OCI-LY7 (cell line): ENCODE measurements around the gene RASSF10. TPM values are rescaled to one million over a fixed set of nuclear protein-coding genes. Genes with fewer than 3 reads are reported as not detected.

Source experiments
- BruUV-seq: library from RNA; stranded (reverse); fragments of 400-500 nt; replicated peaks from 2 replicates; lab custom pipeline; 2021; lab: Mats Ljungman, UMichigan
- CTCF ChIA-PET: fragments of 300-600 bp; sonication (Branson Sonifier 250); formaldehyde crosslinking; loops from one replicate; lab custom pipeline; 2022; ENCODE audit warnings: antibody characterized with exemption; ENCODE audit not compliant: unreplicated experiment; lab: Charles Lee
- POLR2A ChIA-PET: fragments of 300-600 bp; sonication (Branson Sonifier 250); formaldehyde crosslinking; loops from one replicate; lab custom pipeline; 2022; ENCODE audit warnings: antibody characterized with exemption; lab: Charles Lee
- DNase-seq: peaks from one replicate; pipeline ENCODE4 v3.0.0-alpha.2; 2015; ENCODE audit warnings: low spot score
- H2AFZ ChIP-seq: fragments of 200-600 bp; sonication (generic), shearing (Covaris generic); 2 replicates; pipeline ENCODE4 v1.6.1; 2014; ENCODE audit warnings: mild to moderate bottlenecking, antibody characterized with exemption, low read length, moderate library complexity
- H3K27ac ChIP-seq: fragments of 200-600 bp; sonication (generic); 2 replicates; pipeline ENCODE4 v1.5.1; 2014; ENCODE audit warnings: mixed run types, low read depth, mild to moderate bottlenecking, moderate library complexity, low read length, inconsistent platforms; ENCODE audit not compliant: poor library complexity, severe bottlenecking
- H3K36me3 ChIP-seq: fragments of 200-600 bp; sonication (generic); 2 replicates; pipeline ENCODE4 v1.6.1; 2014; ENCODE audit warnings: mild to moderate bottlenecking, antibody characterized with exemption, low read length, moderate library complexity, mixed read lengths; ENCODE audit not compliant: insufficient read depth
- H3K4me1 ChIP-seq: fragments of 200-600 bp; sonication (generic); 2 replicates; pipeline ENCODE4 v1.5.1; 2014; ENCODE audit warnings: mild to moderate bottlenecking, low read length; ENCODE audit not compliant: insufficient read depth, poor library complexity, severe bottlenecking
- H3K4me2 ChIP-seq: fragments of 200-600 bp; sonication (generic); 2 replicates; pipeline ENCODE4 v1.6.1; 2014; ENCODE audit warnings: mild to moderate bottlenecking, low read length
- H3K4me3 ChIP-seq: fragments of 200-600 bp; sonication (generic); 2 replicates; pipeline ENCODE4 v1.5.1; 2014; ENCODE audit warnings: mild to moderate bottlenecking, low read depth, low read length; ENCODE audit not compliant: poor library complexity, severe bottlenecking
- H3K79me2 ChIP-seq: fragments of 200-600 bp; sonication (generic); 2 replicates; pipeline ENCODE4 v1.6.1; 2016; ENCODE audit warnings: low read depth, mild to moderate bottlenecking, low read length, moderate library complexity, mixed read lengths; ENCODE audit not compliant: insufficient read depth
- H3K9me2 ChIP-seq: fragments of 200-600 bp; sonication (generic); 2 replicates; pipeline ENCODE4 v1.6.1; 2016; ENCODE audit warnings: mild to moderate bottlenecking, low read length, mixed read lengths; ENCODE audit not compliant: insufficient read depth
- H3K9me3 ChIP-seq: fragments of 200-600 bp; sonication (generic); 2 replicates; pipeline ENCODE4 v1.6.1; 2014; ENCODE audit warnings: mild to moderate bottlenecking, mixed run types, low read length, mixed read lengths
- H4K20me1 ChIP-seq: fragments of 200-600 bp; sonication (generic); 2 replicates; pipeline ENCODE4 v1.6.1; 2014; ENCODE audit warnings: mild to moderate bottlenecking, antibody characterized with exemption, low read length, moderate library complexity, mixed read lengths; ENCODE audit not compliant: insufficient read depth
- CTCF ChIP-seq: fragments of 200-600 bp; sonication (generic); conservative IDR thresholded peaks from 2 replicates; pipeline ENCODE4 v1.5.1; 2014; ENCODE audit warnings: mild to moderate bottlenecking, antibody characterized with exemption, low read length, moderate library complexity, mixed read lengths
- EZH2phosphoT487 ChIP-seq: fragments of 200-600 bp; sonication (generic); IDR thresholded peaks from 2 replicates; pipeline ENCODE4 v1.6.1; 2018; ENCODE audit warnings: low read depth, borderline replicate concordance, mild to moderate bottlenecking, mixed run types, antibody characterized with exemption, low read length, moderate library complexity, mixed read lengths
- intact Hi-C: fragments of 100-400 bp; cut with micrococcal nuclease; formaldehyde crosslinking; loops from one replicate; pipeline ENCODE4 v1.10.0; 2022; ENCODE audit not compliant: unreplicated experiment
- total RNA-seq, 2 experiments: library from RNA; depleted of rRNA in 1 of 2; stranded (reverse); fragments of >200 nt in 1 of 2; shearing (Covaris generic) in 1 of 2; gene quantifications; 2 replicates each; pipeline ENCODE4 v1.2.3, GENCODE V29; 2014 to 2022

The RASSF10 gene
- total RNA-seq, 2 experiments from 2014 or later, result not detected

- ChIA-PET CTCF (interaction anchor here (0.5 to 0.8 kb wide), 2 partner anchors 288 to 356 kb away, joined by 3 to 4 read pairs; no protein-coding TSS in a partner anchor), POLR2A (no interaction called here)
- Histone ChIP-seq H2AFZ (no peak overlapping the region; the same call in 1 of the 2 replicates), H4K20me1 (no peaks in the 10 kb centered on the region), H3K9me3 (no peaks in the 10 kb centered on the region), H3K36me3 (no peaks in the 10 kb centered on the region), H3K27ac (no peak overlapping the region), H3K4me3 (no peak overlapping the region), H3K4me2 (no peak overlapping the region), H3K79me2 (no peaks in the 10 kb centered on the region), H3K4me1 (peaks cover 6% of the 10 kb centered on the region), H3K9me2 (no peaks in the 10 kb centered on the region)
- no peak for TF ChIP-seq EZH2phosphoT487
- peak; percentile 90 for TF ChIP-seq CTCF
- intact Hi-C loops, result loop anchor here (1.0 kb wide), 2 partner anchors 275 to 380 kb away; no protein-coding TSS in a partner anchor
- no TSS peak for BruUV-seq
- peak; percentile 57 for DNase-seq
These were observed 45.2 kb upstream of the RASSF10 start for GRCh38 chr11:12963792-12964536.

GRCh38 chr11:12964650-12965049 lies 44.5 kb upstream of the RASSF10 start:
- DNase-seq, result no peak
- Histone ChIP-seq H3K9me2 (no peaks in the 10 kb centered on the region), H3K27ac (no peak overlapping the region), H3K36me3 (no peaks in the 10 kb centered on the region), H3K4me2 (no peak overlapping the region), H4K20me1 (no peaks in the 10 kb centered on the region), H3K4me3 (no peak overlapping the region), H3K9me3 (no peaks in the 10 kb centered on the region), H3K4me1 (peaks cover 6% of the 10 kb centered on the region), H2AFZ (no peak overlapping the region; the same call in 1 of the 2 replicates), H3K79me2 (no peaks in the 10 kb centered on the region)
- BruUV-seq, result no TSS peak
- ChIA-PET CTCF (no interaction called here), POLR2A (no interaction called here)
- no peak for TF ChIP-seq CTCF
- no peak for TF ChIP-seq EZH2phosphoT487
- intact Hi-C loops, result loop anchor here (1.0 kb wide), 2 partner anchors 275 to 380 kb away; no protein-coding TSS in a partner anchor

GRCh38 chr11:12966002-12966401 lies 43.1 kb upstream of the RASSF10 start:
- Histone ChIP-seq H3K4me2 (no peak overlapping the region), H4K20me1 (no peaks in the 10 kb centered on the region), H3K27ac (no peak overlapping the region), H3K79me2 (no peaks in the 10 kb centered on the region), H3K36me3 (no peaks in the 10 kb centered on the region), H2AFZ (no peak overlapping the region), H3K9me3 (no peaks in the 10 kb centered on the region), H3K4me1 (peaks cover 6% of the 10 kb centered on the region), H3K9me2 (no peaks in the 10 kb centered on the region), H3K4me3 (no peak overlapping the region)
- intact Hi-C loops, result no loop called here
- POLR2A ChIA-PET, result no interaction called here
- no TSS peak for BruUV-seq
- TF ChIP-seq CTCF, result no peak
- no peak for DNase-seq
- CTCF ChIA-PET, result no interaction called here
